NCI-H1930 (cell line): ENCODE measurements around the gene RPL31.
A peak's percentile ranks its signal among the peaks of the same experiment; 100 is the strongest.

Source experiments
- DNase-seq, 2 experiments: peaks; one replicate each; lab custom pipeline; 2025; lab: John Stamatoyannopoulos, UW

Gene RPL31

GRCh38 chr2:101001691-101002561 is at the start of gene RPL31:
TSS of gene RPL31 (plus strand) at chr2:101002289. CDS start at chr2:101002702, 413 bp downstream.
- DNase-seq, result peak; percentile 93 to 96

DNA sequence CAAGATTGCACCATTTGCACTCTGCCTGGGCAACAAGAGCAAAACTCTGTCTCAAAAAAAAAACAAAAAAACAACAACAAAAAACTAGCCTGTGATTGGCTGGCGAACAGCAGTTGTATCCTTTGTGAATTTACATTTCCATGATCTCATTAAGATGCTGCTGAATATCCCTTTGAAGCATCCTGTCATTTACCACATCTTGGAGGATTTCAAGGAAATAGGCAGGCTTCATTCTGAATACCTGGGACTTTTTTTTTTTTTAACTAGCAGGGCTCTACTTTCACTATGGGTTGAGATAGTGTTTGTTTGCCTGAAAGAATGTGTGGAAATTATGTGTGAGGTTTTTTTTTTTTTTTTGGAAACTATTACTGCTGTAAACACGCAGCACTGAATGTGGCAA is 49.6 kb upstream of the RPL31 start:
- DNase-seq, result no peak

DNA sequence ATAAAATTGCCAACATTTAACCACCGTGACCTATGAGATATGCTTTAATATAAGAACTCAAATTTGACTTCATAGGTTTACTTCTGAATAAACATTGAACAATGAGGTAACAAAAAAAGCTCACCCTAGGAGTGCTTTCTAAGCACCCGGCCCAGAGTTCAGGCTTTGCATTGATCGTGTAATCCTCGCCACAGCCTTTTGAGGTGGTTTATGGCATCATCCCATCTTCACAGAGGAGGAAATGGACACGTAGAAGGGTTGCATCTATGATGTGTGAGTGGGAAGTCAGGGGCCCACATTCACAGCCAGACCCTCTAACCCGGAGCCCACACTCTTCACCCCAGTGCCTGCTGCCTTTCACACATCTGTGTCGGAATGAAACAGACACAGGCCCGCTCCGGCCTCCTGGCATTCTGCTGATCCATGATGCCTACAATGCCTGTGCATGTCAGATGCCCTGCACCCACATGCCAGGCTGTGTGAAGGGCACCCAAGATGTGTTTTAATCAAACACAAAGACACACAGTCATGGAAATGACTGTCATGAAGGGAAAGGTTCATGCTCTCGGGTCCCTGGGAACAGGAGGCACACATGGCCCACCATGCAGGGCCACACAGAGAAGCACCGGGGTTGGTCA is 48.6 kb upstream of the RPL31 start:
- DNase-seq, result no peak

- no peak for DNase-seq
Measured at GRCh38 chr2:100954044-100954420, 48.1 kb upstream of the RPL31 start.

DNA sequence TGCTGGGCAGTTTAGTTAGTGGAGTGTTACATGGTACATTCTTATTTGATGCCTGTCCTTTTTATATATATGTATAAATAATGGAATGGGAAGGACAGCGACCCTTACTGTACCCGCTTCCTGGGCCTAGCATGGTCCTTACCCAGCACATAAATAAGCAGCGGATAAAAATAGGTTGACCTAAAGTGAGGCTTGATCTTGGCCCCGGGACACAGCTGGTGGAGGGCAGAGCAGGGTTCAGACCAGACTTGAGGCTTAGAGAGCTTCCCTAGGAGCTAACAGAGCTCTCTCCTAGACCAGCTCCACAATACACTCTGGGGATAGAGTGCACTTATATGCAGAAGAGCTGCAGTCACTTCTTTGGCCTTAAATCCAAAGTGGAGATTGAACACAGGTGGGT is 46.9 kb upstream of the RPL31 start:
- no peak for DNase-seq

DNA sequence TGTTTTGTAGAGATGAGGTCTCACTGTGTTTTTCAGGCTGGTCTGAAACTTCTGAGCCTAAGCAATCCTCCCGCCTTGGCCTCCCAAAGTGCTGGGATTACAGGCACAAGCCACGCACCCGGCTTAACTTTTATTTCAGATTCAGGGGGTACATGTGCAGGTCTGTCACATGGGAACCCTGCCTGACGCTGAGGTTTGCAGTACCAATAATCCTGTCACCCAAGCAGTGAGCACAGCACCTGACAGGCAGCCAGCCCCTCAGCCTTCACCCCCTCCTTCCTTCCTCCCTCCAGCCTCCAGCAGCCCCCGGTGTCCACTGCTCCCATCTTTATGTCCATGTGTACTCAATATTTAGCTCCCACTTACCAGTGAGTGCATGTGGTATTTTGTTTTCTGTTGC is 46.0 kb upstream of the RPL31 start:
- no peak for DNase-seq

DNA sequence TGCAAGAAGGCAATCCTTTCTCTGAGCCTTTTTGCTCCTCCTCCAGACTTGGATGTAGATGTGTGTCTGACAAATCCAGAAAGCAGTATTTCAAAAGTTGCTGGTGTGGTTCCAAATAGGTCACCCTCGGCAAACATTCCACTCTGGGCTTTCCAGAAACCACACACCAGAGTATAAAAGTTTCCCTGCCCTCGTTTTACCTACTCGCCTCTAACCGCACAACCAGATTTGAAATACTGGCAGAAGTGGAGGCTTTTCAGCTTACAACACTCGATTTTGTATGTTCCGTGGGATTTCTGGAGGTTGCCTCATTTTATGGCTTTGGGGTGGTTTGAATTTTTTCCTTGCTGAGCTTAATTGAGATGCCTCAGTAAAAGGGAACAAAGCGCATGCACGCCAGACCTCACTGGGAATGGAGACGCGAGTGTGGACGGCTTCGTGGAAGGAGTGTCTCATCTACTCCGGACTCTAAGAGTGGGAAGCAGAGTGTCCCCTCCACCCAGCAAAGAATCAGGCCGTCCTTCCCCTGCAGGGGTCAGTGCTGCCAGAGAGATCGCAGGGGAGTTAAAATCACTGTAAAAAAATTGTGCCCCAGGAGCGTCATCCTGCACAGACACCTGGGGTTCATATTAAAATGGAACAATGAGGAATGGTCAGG is 44.0 kb upstream of the RPL31 start:
- DNase-seq, result no peak

- no peak for DNase-seq
Measured at GRCh38 chr2:100959225-100959880, 42.7 kb upstream of the RPL31 start.

DNA sequence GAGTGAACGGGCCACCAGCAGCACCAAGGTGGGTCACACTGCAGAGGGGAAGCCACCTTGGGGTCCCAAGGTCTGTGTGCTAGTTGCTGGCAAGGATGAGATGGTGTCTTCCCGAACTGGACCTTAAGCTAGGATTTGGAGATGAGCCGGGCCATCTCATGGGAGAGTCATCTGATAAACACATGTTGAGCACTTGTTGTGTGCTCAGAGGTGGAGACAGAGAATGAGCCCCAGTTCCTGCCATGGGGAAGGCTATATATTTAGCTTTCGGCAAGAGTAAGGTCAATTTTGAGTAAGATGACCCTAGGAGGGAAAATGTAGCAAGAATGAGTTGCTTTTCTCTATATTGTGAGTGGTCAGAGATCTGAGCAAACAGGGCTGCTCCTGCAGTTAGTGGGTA is 41.4 kb upstream of the RPL31 start:
- DNase-seq, result no peak

- DNase-seq, result no peak
Measured at GRCh38 chr2:100962366-100963025, 39.6 kb upstream of the RPL31 start.

GRCh38 chr2:100963026-100963375 is 39.1 kb upstream of the RPL31 start:
- no peak for DNase-seq

- DNase-seq, result no peak
Measured at GRCh38 chr2:100964222-100964621, 37.9 kb upstream of the RPL31 start.

DNA sequence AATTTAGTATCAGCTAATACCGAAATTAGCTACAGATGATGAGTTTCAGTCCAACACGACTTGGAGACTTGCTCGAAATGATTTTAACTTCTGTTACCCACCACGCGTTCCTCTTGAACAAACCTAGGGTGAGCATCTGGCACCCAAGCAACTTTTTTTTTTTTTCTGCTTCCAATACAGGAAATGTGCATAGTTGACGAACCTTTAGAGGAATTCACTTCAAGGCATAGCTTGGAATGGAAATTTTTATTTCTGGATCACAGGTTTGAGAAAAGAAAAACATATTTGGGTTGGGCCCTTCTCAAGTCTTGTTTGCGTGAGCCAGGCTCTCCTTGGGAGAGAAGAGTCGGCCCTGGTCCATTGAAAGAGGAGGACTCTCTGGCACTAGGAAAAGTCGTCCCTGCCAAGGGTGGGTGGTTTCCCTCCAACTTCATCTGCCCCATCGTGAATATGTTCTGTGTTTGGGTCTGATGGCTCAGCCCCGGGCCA is 37.4 kb upstream of the RPL31 start:
- DNase-seq, result no peak

- no peak for DNase-seq
Measured at GRCh38 chr2:100965596-100965995, 36.5 kb upstream of the RPL31 start.

DNA sequence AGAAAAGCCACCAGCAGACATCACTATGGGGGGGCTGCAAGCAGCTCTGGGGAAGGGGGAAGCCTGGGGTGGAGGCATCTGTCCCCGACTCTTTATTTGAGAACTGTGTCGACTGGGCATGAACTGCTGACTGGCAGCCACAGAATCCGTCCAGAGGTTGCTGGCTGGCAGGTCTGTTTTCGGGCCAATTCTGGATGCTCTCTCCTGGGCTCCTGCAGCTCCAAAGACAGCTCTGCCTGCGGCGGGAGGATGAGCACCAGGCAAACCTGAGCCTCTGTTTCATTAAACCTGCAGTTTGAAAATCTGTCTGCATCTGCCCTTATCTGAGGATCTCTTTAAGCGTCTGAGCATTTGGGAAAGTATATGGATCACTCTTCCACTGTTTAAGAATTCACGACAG is 34.4 kb upstream of the RPL31 start:
- no peak for DNase-seq

DNA sequence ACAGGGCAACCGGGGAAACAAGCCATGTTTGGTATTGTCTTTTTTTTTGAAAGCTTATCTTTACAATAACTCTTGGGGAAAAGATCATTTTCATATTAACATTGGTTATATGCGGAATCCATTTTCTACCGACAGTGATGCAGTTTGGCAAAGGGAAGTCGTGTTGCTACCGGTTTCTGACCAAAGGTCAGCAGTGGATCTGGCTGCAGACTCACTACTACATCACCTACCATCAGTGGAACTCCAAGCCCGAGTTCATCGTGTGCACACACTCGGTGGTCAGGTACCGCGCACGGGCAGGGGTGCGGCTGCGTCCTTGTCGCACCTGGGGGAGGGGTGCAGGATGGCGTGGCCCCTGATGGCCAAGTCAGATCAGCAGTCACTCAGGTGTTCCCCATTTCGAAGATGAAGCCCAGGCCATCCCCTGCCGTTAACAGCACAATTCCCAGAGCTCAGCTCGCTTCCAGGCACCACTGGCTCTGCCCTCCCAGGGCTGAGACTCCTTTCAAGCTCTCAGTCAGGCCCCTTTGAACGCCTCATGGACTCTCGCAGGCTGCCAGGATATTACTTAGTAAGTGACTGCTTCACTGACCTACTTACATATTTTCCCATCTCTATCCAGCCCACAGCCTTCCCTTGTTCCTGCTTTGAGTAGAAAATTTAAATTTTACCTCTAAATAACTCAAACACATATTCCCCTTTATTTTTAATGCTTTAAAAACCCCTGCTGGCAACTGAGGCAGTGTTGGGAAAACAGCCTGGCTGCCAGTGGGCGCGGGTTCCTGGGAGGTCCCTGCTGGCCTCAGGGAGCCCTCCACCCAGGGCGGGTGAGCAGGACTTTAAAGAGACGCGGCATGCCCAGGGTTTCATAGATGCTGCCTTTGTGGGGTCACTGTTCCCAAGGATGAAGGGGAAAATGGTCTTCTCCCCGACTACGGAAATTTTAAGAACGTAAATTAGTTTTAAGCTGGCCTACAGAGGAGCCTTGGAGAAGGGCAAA is 33.6 kb upstream of the RPL31 start:
- no peak for DNase-seq

DNA sequence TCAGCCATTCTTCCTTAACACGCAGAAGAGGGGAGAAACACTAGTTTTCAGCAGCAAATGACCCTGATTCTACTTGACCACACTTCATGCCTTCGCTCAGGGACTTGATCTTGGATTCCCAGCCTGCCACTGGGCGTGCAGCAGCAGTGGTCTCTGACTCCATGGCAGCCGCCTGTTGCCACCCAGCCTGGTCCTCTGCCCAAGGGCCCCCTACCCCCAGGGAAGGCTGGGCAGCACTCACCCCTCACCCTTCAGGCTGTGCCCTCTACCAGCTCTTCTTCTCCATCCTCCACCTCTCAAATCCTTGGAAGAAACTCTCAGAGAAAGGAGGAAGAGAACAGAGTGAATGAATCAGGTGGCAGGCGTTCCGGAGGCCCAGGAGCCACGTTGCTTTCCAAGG is 32.1 kb upstream of the RPL31 start:
- no peak for DNase-seq

- no peak for DNase-seq
Measured at GRCh38 chr2:100971221-100971620, 30.9 kb upstream of the RPL31 start.

DNA sequence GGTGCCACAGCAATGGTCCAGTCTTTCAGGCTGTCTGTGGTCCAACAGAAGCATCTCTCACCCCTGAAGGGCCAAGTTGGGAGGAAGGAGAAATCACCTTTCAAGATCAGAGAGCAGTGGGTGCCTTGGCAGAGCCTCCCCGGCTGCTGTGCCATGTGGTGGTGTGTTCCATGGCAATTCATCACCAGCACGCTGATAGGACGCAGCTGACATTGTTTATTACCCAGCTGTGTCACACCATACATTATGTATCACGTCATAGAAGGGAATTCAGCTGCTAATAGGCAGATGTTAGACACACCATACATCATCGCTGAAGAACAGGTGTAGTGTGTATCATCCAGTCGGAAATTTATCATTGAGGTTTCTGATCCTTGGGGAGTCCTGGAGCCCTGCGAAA is 29.6 kb upstream of the RPL31 start:
- no peak for DNase-seq

- no peak for DNase-seq
Measured at GRCh38 chr2:100974712-100975520, 27.2 kb upstream of the RPL31 start.
